H9 (cell line): ENCODE measurements around the gene RPS27. TPM values are rescaled to one million over a fixed set of nuclear protein-coding genes. Genes with fewer than 3 reads are reported as not detected.

Experiments
- DNase-seq: peaks from one replicate; pipeline ENCODE4 v3.0.0-alpha.2; 2017
- H2AFZ ChIP-seq: one replicate; pipeline ENCODE4 v1.6.1; 2013; ENCODE audit warnings: mild to moderate bottlenecking, low read length, control low read depth, moderate library complexity
- H2AK5ac ChIP-seq: 2 replicates; pipeline ENCODE4 v1.6.1; 2013; ENCODE audit warnings: low read length, control low read depth, mixed read lengths; ENCODE audit not compliant: insufficient read length
- H2BK120ac ChIP-seq: one replicate; pipeline ENCODE4 v1.6.1; 2013; ENCODE audit warnings: low read depth, mild to moderate bottlenecking, low read length, control low read depth, inconsistent platforms; ENCODE audit not compliant: poor library complexity, severe bottlenecking
- H2BK12ac ChIP-seq: 2 replicates; pipeline ENCODE4 v1.6.1; 2013; ENCODE audit warnings: low read length, control low read depth, mixed read lengths, low read depth; ENCODE audit not compliant: insufficient read length
- H2BK15ac ChIP-seq: 2 replicates; pipeline ENCODE4 v1.6.1; 2013; ENCODE audit warnings: low read depth, low read length, control low read depth
- H2BK20ac ChIP-seq: one replicate; pipeline ENCODE4 v1.6.1; 2013; ENCODE audit warnings: low read depth, mild to moderate bottlenecking, low read length, control low read depth, inconsistent platforms; ENCODE audit not compliant: poor library complexity, severe bottlenecking
- H2BK5ac ChIP-seq: 2 replicates; pipeline ENCODE4 v1.6.1; 2013; ENCODE audit warnings: low read length, control low read depth, mixed read lengths; ENCODE audit not compliant: insufficient read length
- H3K14ac ChIP-seq: 2 replicates; pipeline ENCODE4 v1.6.1; 2013; ENCODE audit warnings: low read length, control low read depth; ENCODE audit not compliant: insufficient read depth
- H3K18ac ChIP-seq: 2 replicates; pipeline ENCODE4 v1.6.1; 2013; ENCODE audit warnings: low read depth, mild to moderate bottlenecking, mixed read lengths, low read length, control low read depth; ENCODE audit not compliant: insufficient read length
- H3K23ac ChIP-seq: 2 replicates; pipeline ENCODE4 v1.6.1; 2013; ENCODE audit warnings: low read length, control low read depth, mixed read lengths, low read depth; ENCODE audit not compliant: insufficient read length
- H3K23me2 ChIP-seq: 2 replicates; pipeline ENCODE4 v1.6.1; 2013; ENCODE audit warnings: low read depth, mild to moderate bottlenecking, mixed read lengths, low read length, control low read depth; ENCODE audit not compliant: insufficient read length, poor library complexity, severe bottlenecking
- H3K27ac ChIP-seq: 2 replicates; pipeline ENCODE4 v1.5.1; 2013; ENCODE audit warnings: low read length, control low read depth, mixed read lengths, low read depth; ENCODE audit not compliant: insufficient read length
- H3K27me3 ChIP-seq: 2 replicates; pipeline ENCODE4 v1.6.1; 2013; ENCODE audit warnings: low read length, control low read depth, inconsistent platforms; ENCODE audit not compliant: insufficient read depth
- H3K4ac ChIP-seq: 2 replicates; pipeline ENCODE4 v1.6.1; 2013; ENCODE audit warnings: low read depth, mild to moderate bottlenecking, control low read depth, inconsistent platforms, low read length, moderate library complexity
- H3K4me1 ChIP-seq: 2 replicates; pipeline ENCODE4 v1.6.1; 2013; ENCODE audit warnings: low read length, control low read depth, inconsistent platforms; ENCODE audit not compliant: insufficient read depth
- H3K4me2 ChIP-seq: 2 replicates; pipeline ENCODE4 v1.6.1; 2013; ENCODE audit warnings: low read length, control low read depth, mixed read lengths; ENCODE audit not compliant: insufficient read length, insufficient read depth
- H3K56ac ChIP-seq: 2 replicates; pipeline ENCODE4 v1.6.1; 2013; ENCODE audit warnings: low read depth, mild to moderate bottlenecking, mixed read lengths, low read length, control low read depth; ENCODE audit not compliant: insufficient read length
- H3K79me1 ChIP-seq: 2 replicates; pipeline ENCODE4 v1.6.1; 2013; ENCODE audit warnings: low read depth, mild to moderate bottlenecking, moderate library complexity, low read length, control low read depth, inconsistent platforms; ENCODE audit not compliant: insufficient read depth, poor library complexity, severe bottlenecking
- H3K79me2 ChIP-seq: 2 replicates; pipeline ENCODE4 v1.6.1; 2013; ENCODE audit warnings: low read length, control low read depth, inconsistent platforms; ENCODE audit not compliant: insufficient read depth
- H3K9ac ChIP-seq: 2 replicates; pipeline ENCODE4 v1.6.1; 2013; ENCODE audit warnings: low read length, control low read depth, mixed read lengths; ENCODE audit not compliant: insufficient read length; ENCODE audit errors: extremely low read depth
- H3K9me3 ChIP-seq: one replicate; pipeline ENCODE4 v1.6.1; 2013; ENCODE audit warnings: low read depth, low read length, inconsistent platforms; ENCODE audit not compliant: control insufficient read depth
- H3T11ph ChIP-seq: one replicate; pipeline ENCODE4 v1.6.1; 2013; ENCODE audit warnings: mild to moderate bottlenecking, low read length, control low read depth, inconsistent platforms
- H4K20me1 ChIP-seq: one replicate; pipeline ENCODE4 v1.6.1; 2013; ENCODE audit not compliant: control insufficient read depth, insufficient read length, insufficient read depth
- H4K5ac ChIP-seq: 2 replicates; pipeline ENCODE4 v1.6.1; 2013; ENCODE audit warnings: low read depth, mild to moderate bottlenecking, mixed read lengths, low read length, control low read depth; ENCODE audit not compliant: insufficient read length
- H4K8ac ChIP-seq: replicated peaks from 2 replicates; pipeline ENCODE4 v1.6.1; 2013; ENCODE audit warnings: low read length, control low read depth, mixed read lengths, low read depth; ENCODE audit not compliant: insufficient read length
- H4K91ac ChIP-seq: 2 replicates; pipeline ENCODE4 v1.6.1; 2013; ENCODE audit warnings: low read depth, mild to moderate bottlenecking, moderate library complexity, mixed read lengths, low read length, control low read depth; ENCODE audit not compliant: insufficient read length
- H3K27ac Mint-ChIP-seq, 3 experiments: 2 replicates in 2 of 3; 3 replicates in 1 of 3; pipeline ENCODE4 v1.8.0; 2020 to 2021; ENCODE audit warnings: mixed read lengths in 3 of 3, mild to moderate bottlenecking in 1 of 3, moderate library complexity in 1 of 3
- H3K27me3 Mint-ChIP-seq: 2 replicates; pipeline ENCODE4 v1.8.0; 2021; ENCODE audit warnings: low read depth, mild to moderate bottlenecking, moderate library complexity, mixed read lengths
- H3K36me3 Mint-ChIP-seq, 3 experiments: 2 replicates in 2 of 3; 3 replicates in 1 of 3; pipeline ENCODE4 v1.8.0; 2020 to 2021; ENCODE audit warnings: low read depth in 3 of 3, mixed read lengths in 3 of 3; ENCODE audit not compliant: insufficient read depth in 1 of 3
- H3K4me1 Mint-ChIP-seq, 2 experiments: 2 replicates each; pipeline ENCODE4 v1.8.0; 2020; ENCODE audit warnings: mixed read lengths in 2 of 2
- H3K4me3 Mint-ChIP-seq, 2 experiments: 2 replicates in 1 of 2; 3 replicates in 1 of 2; pipeline ENCODE4 v1.8.0; 2020 to 2021; ENCODE audit warnings: mild to moderate bottlenecking in 2 of 2, mixed read lengths in 2 of 2, moderate library complexity in 1 of 2
- H3K9me3 Mint-ChIP-seq, 2 experiments: 2 replicates in 1 of 2; 3 replicates in 1 of 2; pipeline ENCODE4 v1.8.0; 2020; ENCODE audit warnings: mild to moderate bottlenecking in 2 of 2, mixed read lengths in 2 of 2, moderate library complexity in 1 of 2
- WGBS: extraction: QIAGEN DNeasy Blood & Tissue Kit; methylation state at CpG from one replicate; pipeline ENCODE4 v1.1.7; 2013; ENCODE audit warnings: missing lambda C conversion rate, low lambda C conversion rate, mixed read lengths; ENCODE audit not compliant: insufficient read length; ENCODE audit errors: extremely low coverage; 5-methylcytosine and 5-hydroxymethylcytosine counted together
- total RNA-seq: library from RNA; stranded (reverse); gene quantifications from 2 replicates; pipeline ENCODE4 v1.2.1, GENCODE V29; 2021
- TF ChIP-seq, protein P1 (sequence below): fragments of 200-600 bp; sonication (generic); conservative IDR thresholded peaks from 3 replicates; pipeline ENCODE4 v1.8.0; 2021; ENCODE audit warnings: antibody characterized with exemption, mild to moderate bottlenecking

The RPS27 gene
- total RNA-seq, 1 experiment from 2014 or later: 2,321 TPM

DNA sequence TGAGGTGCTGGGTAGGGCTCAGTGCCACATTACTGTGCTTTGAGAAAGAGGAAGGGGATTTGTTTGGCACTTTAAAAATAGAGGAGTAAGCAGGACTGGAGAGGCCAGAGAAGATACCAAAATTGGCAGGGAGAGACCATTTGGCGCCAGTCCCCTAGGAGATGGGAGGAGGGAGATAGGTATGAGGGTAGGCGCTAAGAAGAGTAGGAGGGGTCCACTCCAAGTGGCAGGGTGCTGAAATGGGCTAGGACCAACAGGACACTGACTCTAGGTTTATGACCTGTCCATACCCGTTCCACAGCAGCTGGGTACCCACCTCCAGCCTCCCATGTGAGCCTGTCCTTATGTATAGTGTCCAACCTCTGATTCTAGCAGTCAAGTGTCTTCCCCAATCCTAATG, 31.1 kb upstream of the RPS27 start:
- Histone ChIP-seq H3K9ac (no peak overlapping the region), H2BK20ac (no peak overlapping the region), H3K23me2 (peaks cover 29% of the 10 kb centered on the region), H2BK5ac (no peak overlapping the region), H3K27me3 (no peaks in the 10 kb centered on the region), H2AFZ (no peak overlapping the region), H3K4ac (no peak overlapping the region), H3K4me1 (no peaks in the 10 kb centered on the region), H3K56ac (no peak overlapping the region), H3K23ac (no peak overlapping the region), H2BK15ac (no peak overlapping the region), H4K8ac (no peak overlapping the region), H3K14ac (no peak overlapping the region), H2AK5ac (no peak overlapping the region), H3K79me1 (peaks cover 21% of the 10 kb centered on the region), H3K9me3 (no peaks in the 10 kb centered on the region), H2BK12ac (no peak overlapping the region), H4K5ac (no peak overlapping the region), H3K4me2 (peak overlapping the region; percentile 6), H3K79me2 (peaks cover 42% of the 10 kb centered on the region), H4K91ac (no peak overlapping the region), H3T11ph (no peak overlapping the region), H3K18ac (no peak overlapping the region), H2BK120ac (no peak overlapping the region), H3K27ac (no peak overlapping the region), H4K20me1 (no peaks in the 10 kb centered on the region)
- peaks cover 42 to 50% of the 10 kb centered on the region in 2 experiments for H3K4me1 Mint-ChIP-seq
- H3K27me3 Mint-ChIP-seq: no peaks in the 10 kb centered on the region
- H3K27ac Mint-ChIP-seq: peak overlapping the region; percentile 7 to 90 (median 87); a peak in 5 of 7 replicates
- DNase-seq: no peak
- TF ChIP-seq, protein P1, sequence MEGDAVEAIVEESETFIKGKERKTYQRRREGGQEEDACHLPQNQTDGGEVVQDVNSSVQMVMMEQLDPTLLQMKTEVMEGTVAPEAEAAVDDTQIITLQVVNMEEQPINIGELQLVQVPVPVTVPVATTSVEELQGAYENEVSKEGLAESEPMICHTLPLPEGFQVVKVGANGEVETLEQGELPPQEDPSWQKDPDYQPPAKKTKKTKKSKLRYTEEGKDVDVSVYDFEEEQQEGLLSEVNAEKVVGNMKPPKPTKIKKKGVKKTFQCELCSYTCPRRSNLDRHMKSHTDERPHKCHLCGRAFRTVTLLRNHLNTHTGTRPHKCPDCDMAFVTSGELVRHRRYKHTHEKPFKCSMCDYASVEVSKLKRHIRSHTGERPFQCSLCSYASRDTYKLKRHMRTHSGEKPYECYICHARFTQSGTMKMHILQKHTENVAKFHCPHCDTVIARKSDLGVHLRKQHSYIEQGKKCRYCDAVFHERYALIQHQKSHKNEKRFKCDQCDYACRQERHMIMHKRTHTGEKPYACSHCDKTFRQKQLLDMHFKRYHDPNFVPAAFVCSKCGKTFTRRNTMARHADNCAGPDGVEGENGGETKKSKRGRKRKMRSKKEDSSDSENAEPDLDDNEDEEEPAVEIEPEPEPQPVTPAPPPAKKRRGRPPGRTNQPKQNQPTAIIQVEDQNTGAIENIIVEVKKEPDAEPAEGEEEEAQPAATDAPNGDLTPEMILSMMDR: no peak
- peaks cover 25 to 37% (median 27%) of the 10 kb centered on the region in 3 experiments for H3K36me3 Mint-ChIP-seq
- H3K9me3 Mint-ChIP-seq: no peaks in the 10 kb centered on the region; a peak in 1 of 5 replicates
- H3K4me3 Mint-ChIP-seq: peak overlapping the region; percentile 21 to 100; a peak in 4 of 5 replicates
- WGBS: no CpG with 5 or more reads among the region's 3 CpGs
